Measurements from ENCODE around the gene CELA1. TPM values are rescaled to one million over a fixed set of nuclear protein-coding genes. Genes with fewer than 3 reads are reported as not detected.
"Not testable (repeated sequence)": the region's sequence is repeated elsewhere in the genome, so short reads cannot be mapped to it uniquely, and the experiment has no call there.

The CELA1 gene
- total RNA-seq, 1 donor = not detected

GRCh38 chr12:51320311-51320694 is 26.2 kb downstream of the CELA1 start:
- TF ChIP-seq, protein P1, sequence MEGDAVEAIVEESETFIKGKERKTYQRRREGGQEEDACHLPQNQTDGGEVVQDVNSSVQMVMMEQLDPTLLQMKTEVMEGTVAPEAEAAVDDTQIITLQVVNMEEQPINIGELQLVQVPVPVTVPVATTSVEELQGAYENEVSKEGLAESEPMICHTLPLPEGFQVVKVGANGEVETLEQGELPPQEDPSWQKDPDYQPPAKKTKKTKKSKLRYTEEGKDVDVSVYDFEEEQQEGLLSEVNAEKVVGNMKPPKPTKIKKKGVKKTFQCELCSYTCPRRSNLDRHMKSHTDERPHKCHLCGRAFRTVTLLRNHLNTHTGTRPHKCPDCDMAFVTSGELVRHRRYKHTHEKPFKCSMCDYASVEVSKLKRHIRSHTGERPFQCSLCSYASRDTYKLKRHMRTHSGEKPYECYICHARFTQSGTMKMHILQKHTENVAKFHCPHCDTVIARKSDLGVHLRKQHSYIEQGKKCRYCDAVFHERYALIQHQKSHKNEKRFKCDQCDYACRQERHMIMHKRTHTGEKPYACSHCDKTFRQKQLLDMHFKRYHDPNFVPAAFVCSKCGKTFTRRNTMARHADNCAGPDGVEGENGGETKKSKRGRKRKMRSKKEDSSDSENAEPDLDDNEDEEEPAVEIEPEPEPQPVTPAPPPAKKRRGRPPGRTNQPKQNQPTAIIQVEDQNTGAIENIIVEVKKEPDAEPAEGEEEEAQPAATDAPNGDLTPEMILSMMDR (IDR thresholded peaks at IDR 0.05; ENCODE audit: insufficient read depth, low read depth, low read length) = no peak
- no peak overlapping the region for H3K4me3 ChIP-seq (ENCODE audit: low read depth, low read length)

DNA sequence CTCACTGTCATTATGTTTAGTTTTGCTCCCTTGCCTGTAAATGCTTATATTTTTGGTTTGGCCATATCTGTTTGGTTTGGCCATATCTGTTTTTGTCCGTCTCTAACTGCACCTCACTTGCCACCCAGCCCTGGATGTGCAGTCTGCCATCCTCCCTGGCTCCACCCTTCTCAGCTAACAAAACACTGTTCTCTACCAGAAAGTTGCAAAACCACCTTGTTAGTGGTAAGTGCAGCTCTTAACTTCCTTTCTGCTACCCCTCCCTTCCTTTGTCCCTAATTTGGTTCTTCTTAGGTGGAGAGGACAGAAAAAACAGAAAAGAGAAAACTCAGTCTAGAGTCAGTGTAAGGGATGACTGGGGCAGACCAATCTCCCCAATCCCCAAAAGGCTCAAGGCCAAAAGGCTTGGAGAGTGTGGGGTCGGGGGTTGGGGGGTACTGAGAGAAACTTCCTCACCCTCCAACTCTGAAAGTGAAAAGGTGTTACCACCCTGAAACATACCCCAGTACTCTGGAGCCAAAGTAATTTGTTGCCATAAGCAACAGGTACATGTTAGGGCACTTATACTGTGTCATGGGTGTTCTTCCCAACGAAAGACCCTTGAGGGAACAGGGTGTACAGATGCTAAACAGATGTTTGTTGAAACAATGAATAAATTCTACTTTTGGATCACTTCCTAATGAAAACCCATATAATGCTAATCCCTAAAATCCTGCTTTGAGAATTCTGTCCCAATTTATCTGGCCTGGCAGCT is 27.5 kb downstream of the CELA1 start:
- TF ChIP-seq, protein P1 (IDR thresholded peaks at IDR 0.05; ENCODE audit: insufficient read depth, low read depth, low read length) = no peak
- DNase-seq (ENCODE audit: low read depth) = no peak
- H3K4me3 ChIP-seq (ENCODE audit: low read depth, low read length) = no peak overlapping the region

More at GRCh38 chr12:51320311-51320694, 26.2 kb downstream of the CELA1 start:
- no peak for DNase-seq (ENCODE audit: low read depth)

DNA sequence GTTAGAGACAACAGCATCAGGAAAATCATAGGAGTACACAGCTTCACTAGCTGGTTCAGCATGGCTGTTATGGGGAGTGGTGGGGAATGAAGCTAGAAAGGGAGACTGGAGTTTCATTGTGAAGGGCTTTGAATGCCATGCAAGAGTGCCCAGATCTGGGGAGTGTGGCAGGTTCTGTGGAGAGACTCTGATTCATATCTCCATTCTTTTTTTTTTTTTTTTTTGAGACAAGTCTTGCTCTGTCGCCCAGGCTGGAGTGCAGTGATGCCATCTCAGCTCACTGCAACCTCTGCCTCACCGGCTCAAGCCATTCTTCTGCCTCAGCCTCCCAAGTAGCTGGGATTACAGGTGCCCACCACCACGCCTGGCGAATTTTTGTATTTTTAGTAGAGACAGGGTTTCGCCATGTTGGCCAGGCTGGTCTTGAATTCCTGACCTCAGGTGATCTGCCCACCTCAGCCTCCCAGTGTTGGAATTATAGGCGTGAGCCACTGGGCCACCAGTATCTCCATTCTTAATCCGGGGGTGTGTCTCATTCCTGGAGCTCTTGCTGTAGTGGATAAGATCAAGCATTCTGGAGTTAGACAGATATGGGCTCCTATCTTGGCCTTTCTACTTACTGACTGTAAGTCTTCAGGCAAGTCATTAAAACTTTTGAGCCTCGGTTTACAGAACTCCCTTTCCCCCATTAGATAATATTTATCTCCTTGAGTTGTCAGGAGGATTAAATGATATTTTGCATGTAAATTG is 28.2 kb downstream of the CELA1 start:
- H3K4me3 ChIP-seq (ENCODE audit: low read depth, low read length); DNase-seq (ENCODE audit: low read depth): not testable (repeated sequence)

DNA sequence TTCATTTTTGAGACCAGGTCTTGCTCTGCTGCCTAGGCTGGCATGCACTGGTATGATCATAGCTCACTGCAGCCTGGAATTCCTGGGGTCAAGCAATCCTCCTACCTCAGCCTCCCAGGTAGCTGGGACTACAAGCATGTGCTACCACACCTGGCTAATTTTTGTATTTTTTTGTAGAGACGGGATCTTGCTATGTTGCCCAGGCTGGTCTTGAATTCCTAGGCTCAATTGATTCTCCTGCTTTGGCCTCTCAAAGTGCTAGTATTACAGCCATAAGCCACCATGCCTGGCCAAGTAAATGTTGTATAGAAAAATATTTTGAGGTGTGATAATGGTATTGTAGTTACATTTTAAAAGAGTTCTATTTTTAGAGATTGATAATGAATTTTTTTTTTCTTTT is 35.1 kb downstream of the CELA1 start:
- no peak overlapping the region for H3K4me3 ChIP-seq (ENCODE audit: low read depth, low read length)
- no peak for DNase-seq (ENCODE audit: low read depth)
- TF ChIP-seq, protein P1 (IDR thresholded peaks at IDR 0.05; ENCODE audit: insufficient read depth, low read depth, low read length) = no peak

GRCh38 chr12:51307655-51308593 is 38.6 kb downstream of the CELA1 start:
- peak; percentile 53 for DNase-seq (ENCODE audit: low read depth)
- TF ChIP-seq, protein P1 (IDR thresholded peaks at IDR 0.05; ENCODE audit: insufficient read depth, low read depth, low read length) = no peak
- H3K4me3 ChIP-seq (ENCODE audit: low read depth, low read length) = no peak overlapping the region

GRCh38 chr12:51306507-51306906 is 40.0 kb downstream of the CELA1 start:
- no peak for DNase-seq (ENCODE audit: low read depth)

DNA sequence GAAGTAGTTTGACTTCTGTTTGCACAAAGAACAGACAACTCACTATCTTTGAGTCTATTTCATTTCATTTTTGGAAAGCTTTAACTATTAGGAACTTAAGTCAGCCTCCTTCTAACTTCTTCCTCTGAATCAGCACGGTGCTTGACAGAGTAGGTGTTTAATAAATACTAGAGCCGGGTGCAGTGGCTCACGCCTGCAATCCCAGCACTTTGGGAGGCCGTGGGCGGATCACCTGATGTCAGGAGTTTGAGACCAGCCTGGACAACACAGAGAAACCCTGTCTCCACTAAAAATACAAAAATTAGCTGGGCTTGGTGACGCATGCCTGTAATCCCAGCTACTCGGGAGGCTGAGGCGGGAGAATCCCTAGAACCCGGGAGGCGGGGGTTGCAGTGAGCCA is 45.7 kb downstream of the CELA1 start:
- not testable (repeated sequence) for H3K4me3 ChIP-seq (ENCODE audit: low read depth, low read length); DNase-seq (ENCODE audit: low read depth)

More at GRCh38 chr12:51306507-51306906, 40.0 kb downstream of the CELA1 start:
- H3K4me3 ChIP-seq (ENCODE audit: low read depth, low read length) = no peak overlapping the region
- TF ChIP-seq, protein P1 (IDR thresholded peaks at IDR 0.05; ENCODE audit: insufficient read depth, low read depth, low read length) = no peak

All from fibroblast of villous mesenchyme (primary cell).